ENCODE measurements around the gene ACTA1.

Gene ACTA1

GRCh38 chr1:229438021-229438420 lies 4.1 kb upstream of the ACTA1 start:
- Histone ChIP-seq H3K4me3 (ENCODE audit: low read length) (no peak overlapping the region), H3K27me3 (ENCODE audit: control insufficient read depth, insufficient read depth, low read length) (peaks cover 29% of the 10 kb centered on the region), H3K4me1 (ENCODE audit: control insufficient read depth, insufficient read depth, low read length) (peaks cover 13% of the 10 kb centered on the region), H3K36me3 (ENCODE audit: insufficient read depth, low read length) (peaks cover 26% of the 10 kb centered on the region), H3K9me3 (replicated peaks; ENCODE audit: low read length) (no peaks in the 10 kb centered on the region), H3K9ac (ENCODE audit: low read depth, low read length) (no peak overlapping the region), H3K4me2 (ENCODE audit: low read length) (no peak overlapping the region)

- Histone ChIP-seq H3K4me2 (ENCODE audit: low read length) (no peak overlapping the region), H3K9ac (ENCODE audit: low read depth, low read length) (no peak overlapping the region), H3K4me3 (ENCODE audit: low read length) (no peak overlapping the region), H3K9me3 (replicated peaks; ENCODE audit: low read length) (no peaks in the 10 kb centered on the region), H3K4me1 (ENCODE audit: control insufficient read depth, insufficient read depth, low read length) (peaks cover 13% of the 10 kb centered on the region), H3K36me3 (ENCODE audit: insufficient read depth, low read length) (peaks cover 22% of the 10 kb centered on the region), H3K27me3 (ENCODE audit: control insufficient read depth, insufficient read depth, low read length) (peaks cover 34% of the 10 kb centered on the region)
These were observed 3.5 kb upstream of the ACTA1 start for GRCh38 chr1:229437443-229437842.

GRCh38 chr1:229436201-229436600 lies 2.3 kb upstream of the ACTA1 start:
- peaks cover 9% of the 10 kb centered on the region for H3K4me1 ChIP-seq (ENCODE audit: control insufficient read depth, insufficient read depth, low read length)
- peaks cover 15% of the 10 kb centered on the region for H3K36me3 ChIP-seq (ENCODE audit: insufficient read depth, low read length)
- no peak overlapping the region for H3K9ac ChIP-seq (ENCODE audit: low read depth, low read length)
- H3K9me3 ChIP-seq (replicated peaks; ENCODE audit: low read length): no peaks in the 10 kb centered on the region
- no peak overlapping the region for H3K4me3 ChIP-seq (ENCODE audit: low read length)
- no peak overlapping the region for H3K4me2 ChIP-seq (ENCODE audit: low read length)
- H3K27me3 ChIP-seq (ENCODE audit: control insufficient read depth, insufficient read depth, low read length): peaks cover 45% of the 10 kb centered on the region

- Histone ChIP-seq H3K9ac (ENCODE audit: low read depth, low read length) (no peak overlapping the region), H3K4me3 (ENCODE audit: low read length) (no peak overlapping the region), H3K9me3 (replicated peaks; ENCODE audit: low read length) (no peaks in the 10 kb centered on the region), H3K4me1 (ENCODE audit: control insufficient read depth, insufficient read depth, low read length) (no peaks in the 10 kb centered on the region), H3K4me2 (ENCODE audit: low read length) (no peak overlapping the region), H3K36me3 (ENCODE audit: insufficient read depth, low read length) (peaks cover 6% of the 10 kb centered on the region), H3K27me3 (ENCODE audit: control insufficient read depth, insufficient read depth, low read length) (peaks cover 60% of the 10 kb centered on the region)
These were observed 752 bp upstream of the ACTA1 start for GRCh38 chr1:229434641-229435051.

- Histone ChIP-seq H3K9me3 (replicated peaks; ENCODE audit: low read length) (no peaks in the 10 kb centered on the region), H3K27me3 (ENCODE audit: control insufficient read depth, insufficient read depth, low read length) (peaks cover 62% of the 10 kb centered on the region), H3K4me3 (ENCODE audit: low read length) (no peak overlapping the region), H3K36me3 (ENCODE audit: insufficient read depth, low read length) (no peaks in the 10 kb centered on the region), H3K4me2 (ENCODE audit: low read length) (no peak overlapping the region), H3K4me1 (ENCODE audit: control insufficient read depth, insufficient read depth, low read length) (no peaks in the 10 kb centered on the region), H3K9ac (ENCODE audit: low read depth, low read length) (no peak overlapping the region)
These were observed 410 bp downstream of the ACTA1 start for GRCh38 chr1:229433364-229434004.

GRCh38 chr1:229432905-229433304 lies 989 bp downstream of the ACTA1 start:
- no peak overlapping the region for H3K9ac ChIP-seq (ENCODE audit: low read depth, low read length)
- H3K27me3 ChIP-seq (ENCODE audit: control insufficient read depth, insufficient read depth, low read length): peaks cover 62% of the 10 kb centered on the region
- no peaks in the 10 kb centered on the region for H3K4me1 ChIP-seq (ENCODE audit: control insufficient read depth, insufficient read depth, low read length)
- no peak overlapping the region for H3K4me3 ChIP-seq (ENCODE audit: low read length)
- H3K36me3 ChIP-seq (ENCODE audit: insufficient read depth, low read length): no peaks in the 10 kb centered on the region
- H3K9me3 ChIP-seq (replicated peaks; ENCODE audit: low read length): no peaks in the 10 kb centered on the region
- H3K4me2 ChIP-seq (ENCODE audit: low read length): no peak overlapping the region

- H3K9ac ChIP-seq (ENCODE audit: low read depth, low read length): no peak overlapping the region
- no peaks in the 10 kb centered on the region for H3K4me1 ChIP-seq (ENCODE audit: control insufficient read depth, insufficient read depth, low read length)
- H3K4me2 ChIP-seq (ENCODE audit: low read length): peak overlapping the region; percentile 20
- H3K9me3 ChIP-seq (replicated peaks; ENCODE audit: low read length): no peaks in the 10 kb centered on the region
- H3K36me3 ChIP-seq (ENCODE audit: insufficient read depth, low read length): no peaks in the 10 kb centered on the region
- H3K27me3 ChIP-seq (ENCODE audit: control insufficient read depth, insufficient read depth, low read length): peaks cover 62% of the 10 kb centered on the region
- H3K4me3 ChIP-seq (ENCODE audit: low read length): no peak overlapping the region
These were observed 1.8 kb downstream of the ACTA1 start for GRCh38 chr1:229432116-229432461.

- Histone ChIP-seq H3K9ac (ENCODE audit: low read depth, low read length) (no peak overlapping the region), H3K4me2 (ENCODE audit: low read length) (peak overlapping the region; percentile 20), H3K4me1 (ENCODE audit: control insufficient read depth, insufficient read depth, low read length) (no peaks in the 10 kb centered on the region), H3K36me3 (ENCODE audit: insufficient read depth, low read length) (no peaks in the 10 kb centered on the region), H3K9me3 (replicated peaks; ENCODE audit: low read length) (no peaks in the 10 kb centered on the region), H3K27me3 (ENCODE audit: control insufficient read depth, insufficient read depth, low read length) (peaks cover 67% of the 10 kb centered on the region), H3K4me3 (ENCODE audit: low read length) (no peak overlapping the region)
These were observed 2.4 kb downstream of the ACTA1 start for GRCh38 chr1:229431284-229432115.

GRCh38 chr1:229430761-229431283 lies 3.1 kb downstream of the ACTA1 start:
- no peaks in the 10 kb centered on the region for H3K36me3 ChIP-seq (ENCODE audit: insufficient read depth, low read length)
- no peaks in the 10 kb centered on the region for H3K9me3 ChIP-seq (replicated peaks; ENCODE audit: low read length)
- H3K4me3 ChIP-seq (ENCODE audit: low read length): no peak overlapping the region
- H3K27me3 ChIP-seq (ENCODE audit: control insufficient read depth, insufficient read depth, low read length): peaks cover 72% of the 10 kb centered on the region
- peak overlapping the region; percentile 9 for H3K4me2 ChIP-seq (ENCODE audit: low read length)
- H3K9ac ChIP-seq (ENCODE audit: low read depth, low read length): no peak overlapping the region
- no peaks in the 10 kb centered on the region for H3K4me1 ChIP-seq (ENCODE audit: control insufficient read depth, insufficient read depth, low read length)

- Histone ChIP-seq H3K4me3 (ENCODE audit: low read length) (no peak overlapping the region), H3K9me3 (replicated peaks; ENCODE audit: low read length) (no peaks in the 10 kb centered on the region), H3K36me3 (ENCODE audit: insufficient read depth, low read length) (no peaks in the 10 kb centered on the region), H3K9ac (ENCODE audit: low read depth, low read length) (no peak overlapping the region), H3K4me1 (ENCODE audit: control insufficient read depth, insufficient read depth, low read length) (no peaks in the 10 kb centered on the region), H3K4me2 (ENCODE audit: low read length) (no peak overlapping the region), H3K27me3 (ENCODE audit: control insufficient read depth, insufficient read depth, low read length) (peaks cover 54% of the 10 kb centered on the region)
These were observed 5.6 kb downstream of the ACTA1 start for GRCh38 chr1:229428256-229428655.

- no peaks in the 10 kb centered on the region for H3K9me3 ChIP-seq (replicated peaks; ENCODE audit: low read length)
- H3K36me3 ChIP-seq (ENCODE audit: insufficient read depth, low read length): no peaks in the 10 kb centered on the region
- H3K27me3 ChIP-seq (ENCODE audit: control insufficient read depth, insufficient read depth, low read length): peaks cover 48% of the 10 kb centered on the region
- H3K4me3 ChIP-seq (ENCODE audit: low read length): no peak overlapping the region
- no peaks in the 10 kb centered on the region for H3K4me1 ChIP-seq (ENCODE audit: control insufficient read depth, insufficient read depth, low read length)
- no peak overlapping the region for H3K9ac ChIP-seq (ENCODE audit: low read depth, low read length)
- H3K4me2 ChIP-seq (ENCODE audit: low read length): no peak overlapping the region
These were observed 6.3 kb downstream of the ACTA1 start for GRCh38 chr1:229427572-229427971.

Measured in skeletal muscle satellite cell (primary cell).